IPS-20b (cell line): ENCODE measurements around the gene BAD.
A peak's percentile ranks its signal among the peaks of the same experiment; 100 is the strongest.

Experiments
- H3K27ac ChIP-seq: one replicate; pipeline ENCODE4 v1.5.1; 2013; ENCODE audit warnings: low read length
- H3K27me3 ChIP-seq: 2 replicates; pipeline ENCODE4 v1.6.1; 2013; ENCODE audit warnings: mild to moderate bottlenecking, low read length, inconsistent platforms; ENCODE audit not compliant: insufficient read depth
- H3K36me3 ChIP-seq: 2 replicates; pipeline ENCODE4 v1.6.1; 2013; ENCODE audit warnings: low read depth, mild to moderate bottlenecking, inconsistent platforms, low read length, moderate library complexity; ENCODE audit not compliant: insufficient read depth
- H3K4me1 ChIP-seq: 2 replicates; pipeline ENCODE4 v1.6.1; 2013; ENCODE audit warnings: mild to moderate bottlenecking, control low read depth, inconsistent platforms, low read length, moderate library complexity; ENCODE audit not compliant: insufficient read depth
- H3K4me3 ChIP-seq: 2 replicates; pipeline ENCODE4 v1.5.1; 2013; ENCODE audit warnings: mild to moderate bottlenecking, low read length, inconsistent platforms
- H3K9ac ChIP-seq: 2 replicates; pipeline ENCODE4 v1.6.1; 2013; ENCODE audit warnings: low read depth, mild to moderate bottlenecking, inconsistent platforms, low read length, moderate library complexity
- H3K9me3 ChIP-seq: 2 replicates; pipeline ENCODE4 v1.6.1; 2013; ENCODE audit warnings: mild to moderate bottlenecking, low read depth, low read length, inconsistent platforms; ENCODE audit not compliant: insufficient read depth

The BAD gene

GRCh38 chr11:64225608-64226506 lies 58.6 kb downstream of the BAD start, which contains the start of the genes NUDT22 and TRPT1:
NUDT22 (plus strand) TSS chr11:64226274; CDS start chr11:64226653, 379 bp downstream.
TRPT1 (minus strand) TSS chr11:64226186; CDS start chr11:64225860, 326 bp downstream.
- Histone ChIP-seq H3K36me3 (peaks cover 5% of the 10 kb centered on the region), H3K27me3 (no peaks in the 10 kb centered on the region), H3K9ac (peak within 1 kb of the TSS; percentile 88), H3K9me3 (no peaks in the 10 kb centered on the region), H3K4me3 (peak within 1 kb of the TSS; percentile 93), H3K27ac (peak within 1 kb of the TSS; percentile 49), H3K4me1 (peaks cover 13% of the 10 kb centered on the region)

DNA sequence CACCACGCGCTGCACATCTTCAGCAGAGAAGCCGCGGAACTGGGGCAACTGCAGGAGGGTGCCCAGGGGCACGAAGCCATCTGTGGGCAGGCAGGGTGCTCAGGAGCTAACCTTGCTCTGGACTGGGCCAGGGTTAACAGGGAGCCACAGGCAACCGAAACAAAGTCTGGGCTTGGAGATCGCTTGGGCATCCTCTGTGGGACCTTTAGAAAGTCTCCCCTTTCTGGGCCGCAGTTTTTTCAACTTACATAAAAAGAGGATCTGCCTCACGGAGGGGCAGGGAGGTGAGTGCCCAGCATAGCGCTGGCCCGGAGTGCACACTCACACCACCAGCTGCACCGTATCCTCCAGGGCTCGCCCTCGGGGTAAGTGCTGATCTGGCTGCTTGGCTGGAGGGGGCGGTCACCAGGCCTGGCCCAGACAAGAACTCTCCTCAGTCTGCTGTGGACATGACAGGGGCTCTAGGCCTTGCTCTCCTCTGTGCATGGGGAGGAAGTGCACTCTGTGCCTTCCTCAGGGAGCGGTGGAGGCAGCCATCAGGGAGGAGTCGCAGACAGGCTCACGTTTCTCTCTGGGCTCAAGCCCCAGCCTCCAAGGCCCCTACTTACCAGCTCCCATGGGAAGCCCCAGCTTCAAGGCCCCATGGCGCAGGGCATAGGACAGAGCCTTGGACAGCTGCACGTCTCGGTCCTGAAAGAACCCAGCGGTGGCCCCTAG lies 59.4 kb downstream of the BAD start:
- Histone ChIP-seq H3K4me1 (peaks cover 13% of the 10 kb centered on the region), H3K4me3 (peak overlapping the region; percentile 93), H3K36me3 (peaks cover 5% of the 10 kb centered on the region), H3K27ac (no peak overlapping the region), H3K9me3 (no peaks in the 10 kb centered on the region), H3K9ac (peak overlapping the region; percentile 86; the same call in 1 of the 2 replicates), H3K27me3 (no peaks in the 10 kb centered on the region)

DNA sequence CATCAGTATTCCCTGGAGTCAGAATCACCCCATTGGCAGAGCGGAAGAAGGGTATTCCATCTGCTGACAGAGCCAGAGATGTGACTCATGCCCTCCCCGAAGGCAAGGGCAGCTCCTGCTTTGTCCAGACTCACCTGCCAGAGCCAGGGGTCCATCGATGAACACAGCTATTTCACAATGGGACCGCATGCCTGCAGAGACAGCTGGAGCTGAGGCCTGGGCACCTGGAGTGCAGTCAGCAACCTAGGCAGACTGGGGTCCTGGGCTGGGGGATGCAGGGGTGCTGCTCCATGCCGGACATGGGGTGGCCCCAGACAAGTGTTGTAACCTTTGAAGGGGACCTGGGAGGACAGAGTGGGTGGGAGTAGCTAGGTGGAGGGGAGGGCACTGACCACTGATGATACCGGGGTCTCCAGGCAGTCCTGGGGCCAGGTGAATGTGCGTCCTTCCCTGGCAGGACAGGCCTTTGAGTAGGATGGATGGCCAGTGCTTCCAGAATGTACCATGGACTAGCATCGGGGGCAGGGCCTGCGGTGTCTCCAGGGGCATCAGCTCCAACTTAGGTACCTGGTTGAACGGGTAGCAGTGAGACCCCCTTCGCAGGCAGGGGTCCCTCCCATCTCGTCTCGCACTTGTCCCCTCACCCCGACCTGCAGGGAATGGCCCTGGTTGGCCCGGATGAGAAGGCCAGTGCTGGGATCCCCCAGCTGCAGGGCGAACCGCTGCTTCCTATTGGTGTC lies 60.1 kb downstream of the BAD start:
- Histone ChIP-seq H3K9me3 (no peaks in the 10 kb centered on the region), H3K27me3 (no peaks in the 10 kb centered on the region), H3K36me3 (peaks cover 5% of the 10 kb centered on the region), H3K4me3 (no peak overlapping the region), H3K4me1 (peaks cover 9% of the 10 kb centered on the region), H3K9ac (no peak overlapping the region), H3K27ac (no peak overlapping the region)

- no peak overlapping the region for H3K27ac ChIP-seq
- H3K9me3 ChIP-seq, result no peaks in the 10 kb centered on the region
- peaks cover 9% of the 10 kb centered on the region for H3K4me1 ChIP-seq
- H3K36me3 ChIP-seq, result peaks cover 5% of the 10 kb centered on the region
- no peak overlapping the region for H3K4me3 ChIP-seq
- H3K9ac ChIP-seq, result no peak overlapping the region
- no peaks in the 10 kb centered on the region for H3K27me3 ChIP-seq
These were observed 61.3 kb downstream of the BAD start for GRCh38 chr11:64223001-64223651.

DNA sequence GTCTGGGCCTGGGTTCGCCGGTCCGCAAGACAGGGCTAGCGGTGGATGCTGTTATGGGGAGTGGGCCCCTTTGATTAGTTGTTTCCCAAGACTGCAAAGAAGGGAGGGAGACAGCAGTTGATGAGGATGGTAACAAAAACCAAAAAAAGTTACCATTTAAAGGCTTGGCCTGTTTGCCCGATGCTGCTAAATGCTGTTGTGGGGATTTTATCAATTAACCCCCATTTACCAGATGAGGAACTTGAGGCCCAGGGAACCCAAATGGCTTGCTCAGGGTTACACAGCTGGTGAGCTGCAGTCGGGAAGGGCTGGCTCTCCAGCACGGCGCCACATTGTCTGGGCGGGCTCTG lies 61.8 kb downstream of the BAD start:
- Histone ChIP-seq H3K36me3 (peaks cover 5% of the 10 kb centered on the region), H3K4me1 (peaks cover 9% of the 10 kb centered on the region), H3K27me3 (no peaks in the 10 kb centered on the region), H3K4me3 (no peak overlapping the region), H3K27ac (no peak overlapping the region), H3K9me3 (no peaks in the 10 kb centered on the region), H3K9ac (no peak overlapping the region)

DNA sequence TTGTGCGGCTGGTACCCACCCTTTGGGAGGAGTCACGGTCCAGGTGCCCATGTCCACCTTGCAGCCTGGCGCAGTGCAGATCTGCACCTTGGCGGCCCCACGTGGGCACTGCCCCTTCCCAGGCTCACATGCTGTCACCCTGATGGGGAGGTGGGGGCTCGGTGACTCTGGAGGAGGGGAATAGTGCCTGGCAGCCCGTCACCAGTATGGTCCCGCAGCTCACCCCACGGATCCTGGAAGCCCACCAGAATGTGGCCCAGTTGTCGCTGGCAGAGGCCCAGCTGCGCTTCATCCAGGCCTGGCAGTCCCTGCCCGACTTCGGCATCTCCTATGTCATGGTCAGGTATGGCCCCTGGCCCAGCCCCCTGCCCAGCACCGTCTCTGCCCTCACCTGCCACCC lies 63.7 kb downstream of the BAD start:
- H3K9ac ChIP-seq, result no peak overlapping the region
- H3K27me3 ChIP-seq, result no peaks in the 10 kb centered on the region
- H3K9me3 ChIP-seq, result no peaks in the 10 kb centered on the region
- H3K27ac ChIP-seq, result no peak overlapping the region
- H3K4me3 ChIP-seq, result no peak overlapping the region
- no peaks in the 10 kb centered on the region for H3K4me1 ChIP-seq
- H3K36me3 ChIP-seq, result peaks cover 5% of the 10 kb centered on the region

GRCh38 chr11:64220271-64220670 lies 64.2 kb downstream of the BAD start:
- Histone ChIP-seq H3K9me3 (no peaks in the 10 kb centered on the region), H3K36me3 (peaks cover 5% of the 10 kb centered on the region)

More at GRCh38 chr11:64220271-64220670, 64.2 kb downstream of the BAD start:
- Histone ChIP-seq H3K27ac (no peak overlapping the region), H3K4me1 (no peaks in the 10 kb centered on the region), H3K4me3 (no peak overlapping the region), H3K27me3 (no peaks in the 10 kb centered on the region), H3K9ac (no peak overlapping the region)
